ENCODE data around the gene URB2.

The URB2 gene

GRCh38 chr1:229599218-229599954, 26.7 kb upstream of the URB2 start:
- H3K27ac ChIP-seq, result no peak overlapping the region
- no peak for TF ChIP-seq CTCF (conservative IDR thresholded peaks at IDR 0.05)

- no peak for TF ChIP-seq CTCF (conservative IDR thresholded peaks at IDR 0.05)
- no peak overlapping the region for H3K27ac ChIP-seq
Observed at GRCh38 chr1:229600229-229600628, 25.8 kb upstream of the URB2 start.

GRCh38 chr1:229603371-229604005, 22.6 kb upstream of the URB2 start:
- H3K27ac ChIP-seq, result no peak overlapping the region
- TF ChIP-seq CTCF (conservative IDR thresholded peaks at IDR 0.05), result no peak

GRCh38 chr1:229607370-229607769, 18.7 kb upstream of the URB2 start:
- TF ChIP-seq CTCF (conservative IDR thresholded peaks at IDR 0.05), result no peak
- H3K27ac ChIP-seq, result no peak overlapping the region

- no peak overlapping the region for H3K27ac ChIP-seq
- no peak for TF ChIP-seq CTCF (conservative IDR thresholded peaks at IDR 0.05)
Observed at GRCh38 chr1:229608590-229608989, 17.5 kb upstream of the URB2 start.

GRCh38 chr1:229613938-229614337, 12.1 kb upstream of the URB2 start:
- H3K27ac ChIP-seq, result no peak overlapping the region
- no peak for TF ChIP-seq CTCF (conservative IDR thresholded peaks at IDR 0.05)

- H3K27ac ChIP-seq, result no peak overlapping the region
- no peak for TF ChIP-seq CTCF (conservative IDR thresholded peaks at IDR 0.05)
Observed at GRCh38 chr1:229614701-229615100, 11.3 kb upstream of the URB2 start.
